Left ventricle myocardium inferior (tissue), 1 donor: Measurements from ENCODE around the gene SYNE1. TPM values are rescaled to one million over a fixed set of nuclear protein-coding genes. Genes with fewer than 3 reads are reported as not detected.

Source experiments
- DNase-seq: peaks from one replicate; pipeline ENCODE4 v3.0.0-alpha.2; 2020
- H3K27ac ChIP-seq: fragments of 200-600 bp; replicated peaks from 2 replicates; pipeline ENCODE4 v1.8.0; 2021
- H3K27me3 ChIP-seq: fragments of 200-600 bp; 2 replicates; pipeline ENCODE4 v1.8.0; 2021; ENCODE audit warnings: low read depth
- H3K36me3 ChIP-seq: fragments of 200-600 bp; 2 replicates; pipeline ENCODE4 v1.8.0; 2021
- H3K4me1 ChIP-seq: fragments of 200-600 bp; 2 replicates; pipeline ENCODE4 v1.8.0; 2021
- H3K4me3 ChIP-seq: fragments of 200-600 bp; 2 replicates; pipeline ENCODE4 v1.8.0; 2021; ENCODE audit warnings: mild to moderate bottlenecking, moderate library complexity
- H3K9me3 ChIP-seq: fragments of 200-600 bp; replicated peaks from 2 replicates; pipeline ENCODE4 v1.8.0; 2021
- CTCF ChIP-seq: fragments of 200-600 bp; IDR thresholded peaks from 2 replicates; pipeline ENCODE4 v1.8.0; 2021; ENCODE audit warnings: antibody characterized with exemption, mild to moderate bottlenecking, borderline replicate concordance
- intact Hi-C: fragments of 100-400 bp; cut with micrococcal nuclease; formaldehyde crosslinking; loops from one replicate; pipeline ENCODE4 v1.11.0; 2022
- total RNA-seq: library from RNA; stranded (reverse); fragmentation: NEBNext Ultra II Directional; extraction: Animal tissue kit (Norgen Biotek cat#: 25700); gene quantifications from one replicate; pipeline ENCODE4 v1.2.1, GENCODE V29; 2021
- donor health status: DM: no; HTN: yes; CAD: no; lungs with severe emphysema.

The SYNE1 gene
- total RNA-seq, 1 donor from 2014 or later = 105 TPM

- peaks cover 54% of the 10 kb centered on the region for H3K4me1 ChIP-seq
- no peak for TF ChIP-seq CTCF
- H3K36me3 ChIP-seq = peaks cover 52% of the 10 kb centered on the region
- H3K27me3 ChIP-seq = no peaks in the 10 kb centered on the region
- no peak for DNase-seq
- no peaks in the 10 kb centered on the region for H3K9me3 ChIP-seq
- H3K4me3 ChIP-seq = no peak overlapping the region
- intact Hi-C loops = no loop called here
- peak overlapping the region; percentile 85 for H3K27ac ChIP-seq
Observed at GRCh38 chr6:152273002-152273401, 364.2 kb downstream of the SYNE1 start.

- TF ChIP-seq CTCF = no peak
- intact Hi-C loops = no loop called here
- Histone ChIP-seq H3K27me3 (no peaks in the 10 kb centered on the region), H3K4me3 (peak overlapping the region; percentile 8), H3K36me3 (peaks cover 52% of the 10 kb centered on the region), H3K4me1 (peaks cover 60% of the 10 kb centered on the region), H3K9me3 (no peaks in the 10 kb centered on the region), H3K27ac (peak overlapping the region; percentile 85)
- no peak for DNase-seq
Observed at GRCh38 chr6:152272486-152272885, 364.7 kb downstream of the SYNE1 start.

- peak; percentile 17 for TF ChIP-seq CTCF
- H3K36me3 ChIP-seq = peaks cover 48% of the 10 kb centered on the region
- H3K4me1 ChIP-seq = peaks cover 65% of the 10 kb centered on the region
- peak; percentile 53 for DNase-seq
- H3K9me3 ChIP-seq = no peaks in the 10 kb centered on the region
- intact Hi-C loops = no loop called here
- H3K4me3 ChIP-seq = peak overlapping the region; percentile 21
- peak overlapping the region; percentile 85 for H3K27ac ChIP-seq
- no peaks in the 10 kb centered on the region for H3K27me3 ChIP-seq
Observed at GRCh38 chr6:152271776-152272464, 365.2 kb downstream of the SYNE1 start.

GRCh38 chr6:152270301-152270925 lies 366.7 kb downstream of the SYNE1 start:
- intact Hi-C loops = no loop called here
- Histone ChIP-seq H3K36me3 (peaks cover 33% of the 10 kb centered on the region), H3K4me1 (peaks cover 79% of the 10 kb centered on the region), H3K27me3 (no peaks in the 10 kb centered on the region), H3K4me3 (no peak overlapping the region), H3K9me3 (no peaks in the 10 kb centered on the region), H3K27ac (peak overlapping the region; percentile 85)
- TF ChIP-seq CTCF = no peak
- DNase-seq = no peak

- Histone ChIP-seq H3K4me1 (peaks cover 69% of the 10 kb centered on the region), H3K36me3 (peaks cover 37% of the 10 kb centered on the region), H3K27ac (peak overlapping the region; percentile 85), H3K27me3 (no peaks in the 10 kb centered on the region), H3K4me3 (no peak overlapping the region), H3K9me3 (no peaks in the 10 kb centered on the region)
- intact Hi-C loops = no loop called here
- DNase-seq = no peak
- no peak for TF ChIP-seq CTCF
Observed at GRCh38 chr6:152268846-152269442, 368.2 kb downstream of the SYNE1 start.
